Right atrium auricular region (tissue), 2 donors: Measurements from ENCODE around the gene GFPT2. TPM values are rescaled to one million over a fixed set of nuclear protein-coding genes. Genes with fewer than 3 reads are reported as not detected.

Experiments used
- DNase-seq: peaks from one replicate; pipeline ENCODE4 v3.0.0-alpha.2; 2019; ENCODE audit warnings: low spot score
- H3K27ac ChIP-seq, 2 donors: fragments of 200-600 bp; sonication (generic); 1 replicate in 1 of 2; 2 replicates in 1 of 2; pipeline ENCODE4 v1.5.1; 2016 to 2019
- H3K27me3 ChIP-seq, 2 donors: fragments of 200-600 bp; sonication (generic); one replicate each; pipeline versions ENCODE4 v1.5.1 to v1.6.0; 2017 to 2019
- H3K36me3 ChIP-seq: fragments of 200-600 bp; sonication (generic); one replicate; pipeline ENCODE4 v1.5.1; 2016
- H3K4me1 ChIP-seq, 2 donors: fragments of 200-600 bp; sonication (generic); one replicate each; pipeline versions ENCODE4 v1.5.1 to v1.6.0; 2017 to 2019
- H3K4me3 ChIP-seq, 2 donors: fragments of 200-600 bp; sonication (generic); 1 replicate in 1 of 2; 2 replicates in 1 of 2; pipeline ENCODE4 v1.5.1; 2017 to 2019; ENCODE audit warnings: mild to moderate bottlenecking in 1 of 2, moderate library complexity in 1 of 2
- H3K9me3 ChIP-seq, 2 donors: fragments of 200-600 bp; sonication (generic); one replicate each; pipeline ENCODE4 v1.5.1; 2019
- CTCF ChIP-seq, 2 donors: fragments of 200-600 bp; sonication (generic); IDR thresholded peaks; one replicate each; pipeline ENCODE4 v1.5.1; 2019; ENCODE audit warnings: antibody characterized with exemption in 2 of 2
- total RNA-seq, 2 donors: library from RNA; depleted of rRNA; stranded (reverse); fragments of >200 nt; gene quantifications; one replicate each; pipeline ENCODE4 v1.1.0, GENCODE V29; 2016

The GFPT2 gene
- total RNA-seq, 2 donors from 2014 or later = 25.4 to 27.2 TPM

- H3K36me3 ChIP-seq = peaks cover 8% of the 10 kb centered on the region
- peak; percentile 73 to 86 for TF ChIP-seq CTCF (IDR thresholded peaks at IDR 0.05)
- no peak for DNase-seq
Measured at GRCh38 chr5:180315762-180316212, 37.3 kb downstream of the GFPT2 start.

GRCh38 chr5:180313677-180314505 is 39.2 kb downstream of the GFPT2 start:
- TF ChIP-seq CTCF (IDR thresholded peaks at IDR 0.05) = no peak
- peaks cover 8% of the 10 kb centered on the region for H3K36me3 ChIP-seq
- H3K4me1 ChIP-seq = no peaks in the 10 kb centered on the region
- no peaks in the 10 kb centered on the region for H3K9me3 ChIP-seq
- DNase-seq = no peak
- H3K4me3 ChIP-seq = peak overlapping the region in 1 of 2 donors; percentile 36
- H3K27me3 ChIP-seq = no peaks in the 10 kb centered on the region
- no peak overlapping the region for H3K27ac ChIP-seq

More at GRCh38 chr5:180315762-180316212, 37.3 kb downstream of the GFPT2 start:
- H3K27ac ChIP-seq = no peak overlapping the region
- H3K27me3 ChIP-seq = no peaks in the 10 kb centered on the region
- no peaks in the 10 kb centered on the region for H3K4me1 ChIP-seq
- no peaks in the 10 kb centered on the region for H3K9me3 ChIP-seq
- H3K4me3 ChIP-seq = no peak overlapping the region

GRCh38 chr5:180311216-180311615 is 41.9 kb downstream of the GFPT2 start:
- Histone ChIP-seq H3K27ac (no peak overlapping the region), H3K27me3 (no peaks in the 10 kb centered on the region), H3K4me1 (no peaks in the 10 kb centered on the region), H3K36me3 (peaks cover 9% of the 10 kb centered on the region), H3K9me3 (no peaks in the 10 kb centered on the region), H3K4me3 (no peak overlapping the region)
- no peak for TF ChIP-seq CTCF (IDR thresholded peaks at IDR 0.05)
- no peak for DNase-seq

GRCh38 chr5:180306796-180307195 is 46.3 kb downstream of the GFPT2 start:
- no peak for DNase-seq
- H3K27me3 ChIP-seq = no peaks in the 10 kb centered on the region
- H3K9me3 ChIP-seq = no peaks in the 10 kb centered on the region
- no peak for TF ChIP-seq CTCF (IDR thresholded peaks at IDR 0.05)
- no peak overlapping the region for H3K4me3 ChIP-seq
- no peak overlapping the region for H3K27ac ChIP-seq
- H3K4me1 ChIP-seq = no peaks in the 10 kb centered on the region
- H3K36me3 ChIP-seq = peaks cover 18% of the 10 kb centered on the region

GRCh38 chr5:180305481-180305880 is 47.7 kb downstream of the GFPT2 start:
- H3K27me3 ChIP-seq = no peaks in the 10 kb centered on the region
- H3K27ac ChIP-seq = no peak overlapping the region
- TF ChIP-seq CTCF (IDR thresholded peaks at IDR 0.05) = no peak
- H3K4me1 ChIP-seq = no peaks in the 10 kb centered on the region
- H3K9me3 ChIP-seq = no peaks in the 10 kb centered on the region
- H3K4me3 ChIP-seq = no peak overlapping the region
- H3K36me3 ChIP-seq = peaks cover 18% of the 10 kb centered on the region
- no peak for DNase-seq
